ENCODE data around the gene DMGDH.

The DMGDH gene

DNA sequence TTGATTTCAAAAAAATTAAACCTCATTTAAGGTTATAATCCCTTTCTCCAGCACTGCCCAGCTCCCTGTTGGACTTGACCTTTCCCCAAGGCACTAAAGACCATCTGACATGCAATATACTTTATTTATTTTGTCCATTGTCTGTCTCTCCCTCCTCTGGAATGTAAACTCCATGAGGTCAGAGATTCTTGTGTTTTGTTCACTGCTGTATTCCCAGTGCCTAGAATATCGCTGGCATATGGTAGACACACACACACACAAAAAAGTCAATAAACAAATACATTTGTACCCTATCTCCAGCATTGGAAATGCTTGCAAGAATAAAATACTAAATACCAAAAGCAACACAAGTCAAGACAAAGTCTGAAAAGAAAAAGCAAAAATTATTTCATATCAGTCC lies 67.1 kb downstream of the DMGDH start:
- H3K4me3 ChIP-seq (ENCODE audit: low read depth, low read length), result no peak overlapping the region
- TF ChIP-seq, protein P1, sequence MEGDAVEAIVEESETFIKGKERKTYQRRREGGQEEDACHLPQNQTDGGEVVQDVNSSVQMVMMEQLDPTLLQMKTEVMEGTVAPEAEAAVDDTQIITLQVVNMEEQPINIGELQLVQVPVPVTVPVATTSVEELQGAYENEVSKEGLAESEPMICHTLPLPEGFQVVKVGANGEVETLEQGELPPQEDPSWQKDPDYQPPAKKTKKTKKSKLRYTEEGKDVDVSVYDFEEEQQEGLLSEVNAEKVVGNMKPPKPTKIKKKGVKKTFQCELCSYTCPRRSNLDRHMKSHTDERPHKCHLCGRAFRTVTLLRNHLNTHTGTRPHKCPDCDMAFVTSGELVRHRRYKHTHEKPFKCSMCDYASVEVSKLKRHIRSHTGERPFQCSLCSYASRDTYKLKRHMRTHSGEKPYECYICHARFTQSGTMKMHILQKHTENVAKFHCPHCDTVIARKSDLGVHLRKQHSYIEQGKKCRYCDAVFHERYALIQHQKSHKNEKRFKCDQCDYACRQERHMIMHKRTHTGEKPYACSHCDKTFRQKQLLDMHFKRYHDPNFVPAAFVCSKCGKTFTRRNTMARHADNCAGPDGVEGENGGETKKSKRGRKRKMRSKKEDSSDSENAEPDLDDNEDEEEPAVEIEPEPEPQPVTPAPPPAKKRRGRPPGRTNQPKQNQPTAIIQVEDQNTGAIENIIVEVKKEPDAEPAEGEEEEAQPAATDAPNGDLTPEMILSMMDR (IDR thresholded peaks at IDR 0.05; ENCODE audit: low read depth, low read length), result no peak

DNA sequence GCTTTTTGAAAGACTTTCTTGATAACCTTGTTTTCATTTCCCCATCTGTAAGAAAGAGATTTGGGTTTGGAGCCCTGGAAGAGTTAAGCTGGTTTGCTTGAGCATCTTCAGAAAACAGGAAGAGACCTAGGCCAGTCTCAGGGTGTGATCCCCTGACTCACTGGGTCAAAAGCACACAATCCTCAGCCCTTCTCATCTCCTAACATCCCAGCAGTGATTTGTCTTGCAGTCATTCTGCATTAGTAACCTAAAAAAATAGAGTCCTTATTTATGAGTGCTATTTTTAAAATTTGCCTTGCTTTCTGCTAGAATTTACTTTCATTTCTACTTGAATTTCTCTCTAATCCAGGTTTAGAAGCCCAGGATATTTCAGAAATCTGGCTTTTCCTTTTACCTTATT lies 68.0 kb downstream of the DMGDH start:
- TF ChIP-seq, protein P1 (IDR thresholded peaks at IDR 0.05; ENCODE audit: low read depth, low read length), result no peak
- no peak overlapping the region for H3K4me3 ChIP-seq (ENCODE audit: low read depth, low read length)

GRCh38 chr5:78997090-78997489 lies 72.4 kb downstream of the DMGDH start:
- TF ChIP-seq, protein P1 (IDR thresholded peaks at IDR 0.05; ENCODE audit: low read depth, low read length), result no peak
- no peak overlapping the region for H3K4me3 ChIP-seq (ENCODE audit: low read depth, low read length)

GRCh38 chr5:78995521-78996007 lies 73.9 kb downstream of the DMGDH start:
- TF ChIP-seq, protein P1 (IDR thresholded peaks at IDR 0.05; ENCODE audit: low read depth, low read length), result no peak

DNA sequence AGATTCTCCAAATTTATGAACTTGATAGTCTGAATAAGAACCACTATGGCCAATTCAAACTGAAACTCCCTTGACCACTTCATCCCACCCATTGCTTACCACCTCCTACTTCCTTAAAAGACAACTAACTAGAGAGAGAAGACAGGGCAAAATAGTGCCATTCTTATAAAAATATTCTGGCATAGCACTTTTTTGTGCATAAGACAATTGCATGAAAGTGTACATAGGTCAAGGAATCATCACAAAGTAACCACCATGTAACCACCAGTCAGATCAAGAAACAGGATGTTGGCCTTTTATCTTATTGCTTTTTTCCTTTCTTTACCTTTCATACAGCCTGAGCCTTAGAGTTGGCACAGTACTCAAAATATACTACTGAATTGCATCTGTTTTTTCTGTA lies 76.3 kb downstream of the DMGDH start:
- no peak overlapping the region for H3K4me3 ChIP-seq (ENCODE audit: low read depth, low read length)
- TF ChIP-seq, protein P1 (IDR thresholded peaks at IDR 0.05; ENCODE audit: low read depth, low read length), result no peak

More at GRCh38 chr5:78995521-78996007, 73.9 kb downstream of the DMGDH start:
- no peak overlapping the region for H3K4me3 ChIP-seq (ENCODE audit: low read depth, low read length)

DNA sequence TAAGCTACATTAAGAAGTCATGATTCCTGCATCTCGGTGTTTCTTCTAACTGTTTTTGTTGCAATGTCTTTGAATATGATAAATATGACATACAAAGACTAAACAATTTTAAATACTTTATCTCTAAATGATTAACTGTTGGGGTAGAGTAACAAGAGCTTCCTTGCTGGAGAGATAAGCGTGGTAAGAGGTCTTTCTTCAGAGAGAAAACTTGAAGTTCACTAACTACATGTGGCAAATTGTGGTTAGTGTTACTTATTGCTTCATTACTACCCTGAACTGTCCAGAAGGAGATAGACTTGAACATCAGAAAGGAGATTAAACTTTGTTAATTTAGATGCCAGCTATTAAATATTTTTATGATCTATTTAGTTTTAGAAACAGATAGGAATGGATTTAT lies 77.3 kb downstream of the DMGDH start:
- TF ChIP-seq, protein P1 (IDR thresholded peaks at IDR 0.05; ENCODE audit: low read depth, low read length), result no peak
- H3K4me3 ChIP-seq (ENCODE audit: low read depth, low read length), result no peak overlapping the region

GRCh38 chr5:78989080-78989479 lies 80.4 kb downstream of the DMGDH start:
- TF ChIP-seq, protein P1 (IDR thresholded peaks at IDR 0.05; ENCODE audit: low read depth, low read length), result no peak
- no peak overlapping the region for H3K4me3 ChIP-seq (ENCODE audit: low read depth, low read length)
